Hepatocyte (in vitro differentiated cells): ENCODE data around the gene USH1C. TPM values are rescaled to one million over a fixed set of nuclear protein-coding genes. Genes with fewer than 3 reads are reported as not detected.
A peak's percentile ranks its signal among the peaks of the same experiment; 100 is the strongest.

ENCODE experiments used
- DNase-seq: peaks from one replicate; pipeline ENCODE4 v3.0.0-alpha.2; 2016; ENCODE audit warnings: low spot score
- H2AFZ ChIP-seq: fragments of 200-600 bp; sonication (generic); 2 replicates; pipeline ENCODE4 v1.6.0; 2016; ENCODE audit warnings: antibody characterized with exemption, mild to moderate bottlenecking
- H3K27ac ChIP-seq: fragments of 200-600 bp; sonication (generic); 2 replicates; pipeline ENCODE4 v1.5.1; 2016; ENCODE audit warnings: mild to moderate bottlenecking
- H3K27me3 ChIP-seq: fragments of 200-600 bp; sonication (generic); 2 replicates; pipeline ENCODE4 v1.6.1; 2016
- H3K36me3 ChIP-seq: fragments of 200-600 bp; sonication (generic); replicated peaks from 2 replicates; pipeline ENCODE4 v1.5.1; 2016; ENCODE audit warnings: low read depth; ENCODE audit not compliant: insufficient read depth
- H3K4me1 ChIP-seq: fragments of 200-600 bp; sonication (generic); 2 replicates; pipeline ENCODE4 v1.5.1; 2016; ENCODE audit warnings: mild to moderate bottlenecking, moderate library complexity; ENCODE audit not compliant: insufficient read depth
- H3K4me2 ChIP-seq: fragments of 200-600 bp; sonication (generic); 2 replicates; pipeline ENCODE4 v1.6.0; 2016
- H3K4me3 ChIP-seq: fragments of 200-600 bp; sonication (generic); 2 replicates; pipeline ENCODE4 v1.5.1; 2016; ENCODE audit warnings: mild to moderate bottlenecking
- H3K79me2 ChIP-seq: fragments of 200-600 bp; sonication (generic); 2 replicates; pipeline ENCODE4 v1.6.0; 2017; ENCODE audit warnings: mild to moderate bottlenecking
- H3K9me2 ChIP-seq: fragments of 200-600 bp; sonication (generic); replicated peaks from 2 replicates; pipeline ENCODE4 v1.6.0; 2017; ENCODE audit warnings: mild to moderate bottlenecking; ENCODE audit not compliant: insufficient read depth
- H3K9me3 ChIP-seq: fragments of 200-600 bp; sonication (generic); 2 replicates; pipeline ENCODE4 v1.5.1; 2016; ENCODE audit warnings: low read depth, mild to moderate bottlenecking
- H4K20me1 ChIP-seq: fragments of 200-600 bp; sonication (generic); 2 replicates; pipeline ENCODE4 v1.6.0; 2016; ENCODE audit warnings: mild to moderate bottlenecking; ENCODE audit not compliant: insufficient read depth, poor library complexity, severe bottlenecking
- EZH2 ChIP-seq: fragments of 200-600 bp; sonication (generic); IDR thresholded peaks from 2 replicates; pipeline ENCODE4 v1.6.1; 2016; ENCODE audit warnings: antibody characterized with exemption, mild to moderate bottlenecking, borderline replicate concordance
- EZH2phosphoT487 ChIP-seq: fragments of 200-600 bp; sonication (generic); IDR thresholded peaks from one replicate; pipeline ENCODE4 v1.6.1; 2018; ENCODE audit warnings: antibody characterized with exemption, mild to moderate bottlenecking, low read depth, moderate library complexity; ENCODE audit not compliant: unreplicated experiment, severe bottlenecking
- WGBS: methylation state at CpG from one replicate; pipeline ENCODE4 v1.1.6; 2016; ENCODE audit warnings: low lambda C conversion rate; ENCODE audit errors: missing lambda C conversion rate; 5-methylcytosine and 5-hydroxymethylcytosine counted together
- polyA plus RNA-seq: library from polyadenylated mRNA; unstranded; fragments of >200 nt; fragmentation: Nextera tagmentation; extraction: Ambion mirVana; gene quantifications from 2 replicates; pipeline ENCODE4 v1.2.1, GENCODE V29; 2016
- total RNA-seq: library from RNA; depleted of rRNA; stranded (reverse); fragments of >200 nt; gene quantifications from 2 replicates; pipeline ENCODE4 v1.2.3, GENCODE V29; 2014
- TF ChIP-seq, protein P1 (sequence below): fragments of 200-600 bp; sonication (generic); IDR thresholded peaks from 2 replicates; pipeline ENCODE4 v1.5.1; 2016; ENCODE audit warnings: antibody characterized with exemption, mild to moderate bottlenecking; ENCODE audit not compliant: poor library complexity

Gene USH1C
- total RNA-seq (58.8 and 60.6 TPM in 2 replicates), polyA plus RNA-seq (54.0 and 54.3 TPM in 2 replicates)

DNA sequence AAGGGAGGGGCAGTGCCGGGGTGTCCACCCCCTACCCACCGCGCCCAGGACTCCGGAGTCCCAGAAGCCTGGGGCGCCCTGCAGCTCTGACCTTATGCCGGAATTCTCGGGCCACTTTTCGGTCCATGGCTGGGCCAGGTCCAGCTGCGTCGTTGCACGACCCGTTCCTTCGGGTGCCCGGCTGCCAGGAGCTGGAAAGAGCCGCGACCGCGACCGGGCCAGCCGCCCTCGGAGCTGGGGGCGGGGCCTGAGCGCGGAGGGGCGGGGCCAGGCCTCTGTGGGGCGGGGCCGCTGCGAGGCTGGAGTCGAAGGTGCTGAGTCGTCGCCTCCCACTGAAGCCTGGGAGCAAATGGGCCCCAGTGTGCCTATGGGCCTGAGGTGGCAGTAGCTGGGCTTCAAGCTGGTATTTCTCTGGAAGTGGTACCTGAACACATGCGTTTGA is at the start of gene USH1C:
Gene USH1C (minus strand): TSS at position 236 of the 442 bp plus-strand sequence. CDS start 109 bp downstream, at position 127.
- peaks cover 15% of the 10 kb centered on the region for H3K4me1 ChIP-seq
- TF ChIP-seq EZH2 (no peak), EZH2phosphoT487 (no peak)
- TF ChIP-seq, protein P1, sequence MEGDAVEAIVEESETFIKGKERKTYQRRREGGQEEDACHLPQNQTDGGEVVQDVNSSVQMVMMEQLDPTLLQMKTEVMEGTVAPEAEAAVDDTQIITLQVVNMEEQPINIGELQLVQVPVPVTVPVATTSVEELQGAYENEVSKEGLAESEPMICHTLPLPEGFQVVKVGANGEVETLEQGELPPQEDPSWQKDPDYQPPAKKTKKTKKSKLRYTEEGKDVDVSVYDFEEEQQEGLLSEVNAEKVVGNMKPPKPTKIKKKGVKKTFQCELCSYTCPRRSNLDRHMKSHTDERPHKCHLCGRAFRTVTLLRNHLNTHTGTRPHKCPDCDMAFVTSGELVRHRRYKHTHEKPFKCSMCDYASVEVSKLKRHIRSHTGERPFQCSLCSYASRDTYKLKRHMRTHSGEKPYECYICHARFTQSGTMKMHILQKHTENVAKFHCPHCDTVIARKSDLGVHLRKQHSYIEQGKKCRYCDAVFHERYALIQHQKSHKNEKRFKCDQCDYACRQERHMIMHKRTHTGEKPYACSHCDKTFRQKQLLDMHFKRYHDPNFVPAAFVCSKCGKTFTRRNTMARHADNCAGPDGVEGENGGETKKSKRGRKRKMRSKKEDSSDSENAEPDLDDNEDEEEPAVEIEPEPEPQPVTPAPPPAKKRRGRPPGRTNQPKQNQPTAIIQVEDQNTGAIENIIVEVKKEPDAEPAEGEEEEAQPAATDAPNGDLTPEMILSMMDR, result no peak
- WGBS, result 15% methylated on average over 20 of the region's 32 CpGs
- no peaks in the 10 kb centered on the region for H3K27me3 ChIP-seq
- H3K4me3 ChIP-seq, result peak within 1 kb of the TSS; percentile 36
- peak; percentile 84 for DNase-seq
- peak within 1 kb of the TSS; percentile 97 for H3K27ac ChIP-seq
- H3K9me3 ChIP-seq, result no peaks in the 10 kb centered on the region
- H3K36me3 ChIP-seq, result no peaks in the 10 kb centered on the region
- no peaks in the 10 kb centered on the region for H3K9me2 ChIP-seq
- H2AFZ ChIP-seq, result no peak within 1 kb of the TSS
- H3K79me2 ChIP-seq, result peaks cover 34% of the 10 kb centered on the region
- peak within 1 kb of the TSS; percentile 82 for H3K4me2 ChIP-seq
- no peaks in the 10 kb centered on the region for H4K20me1 ChIP-seq

- TF ChIP-seq, protein P1, result no peak
- TF ChIP-seq EZH2phosphoT487, result no peak
- no peak for TF ChIP-seq EZH2
- Histone ChIP-seq H3K4me2 (no peak overlapping the region), H2AFZ (no peak overlapping the region), H3K79me2 (no peaks in the 10 kb centered on the region), H3K27ac (no peak overlapping the region), H3K4me1 (no peaks in the 10 kb centered on the region), H3K36me3 (no peaks in the 10 kb centered on the region), H3K4me3 (no peak overlapping the region), H4K20me1 (no peaks in the 10 kb centered on the region), H3K27me3 (no peaks in the 10 kb centered on the region), H3K9me3 (no peaks in the 10 kb centered on the region), H3K9me2 (no peaks in the 10 kb centered on the region)
- WGBS, result 65% methylated on average over 9 of the region's 9 CpGs
- DNase-seq, result no peak
These were observed 49.4 kb upstream of the USH1C start for GRCh38 chr11:17593466-17594245.

- Histone ChIP-seq H3K4me2 (no peak overlapping the region), H4K20me1 (no peaks in the 10 kb centered on the region), H3K9me3 (no peaks in the 10 kb centered on the region), H3K9me2 (no peaks in the 10 kb centered on the region), H3K27ac (no peak overlapping the region), H3K4me1 (no peaks in the 10 kb centered on the region), H3K4me3 (no peak overlapping the region), H2AFZ (no peak overlapping the region), H3K27me3 (no peaks in the 10 kb centered on the region), H3K36me3 (no peaks in the 10 kb centered on the region), H3K79me2 (no peaks in the 10 kb centered on the region)
- WGBS, result 87% methylated on average over 11 of the region's 11 CpGs
- no peak for DNase-seq
- TF ChIP-seq EZH2 (no peak), EZH2phosphoT487 (no peak)
- TF ChIP-seq, protein P1, result no peak
These were observed 47.1 kb upstream of the USH1C start for GRCh38 chr11:17591293-17591692.
